ENCODE data around the gene POT1.

Gene POT1

DNA sequence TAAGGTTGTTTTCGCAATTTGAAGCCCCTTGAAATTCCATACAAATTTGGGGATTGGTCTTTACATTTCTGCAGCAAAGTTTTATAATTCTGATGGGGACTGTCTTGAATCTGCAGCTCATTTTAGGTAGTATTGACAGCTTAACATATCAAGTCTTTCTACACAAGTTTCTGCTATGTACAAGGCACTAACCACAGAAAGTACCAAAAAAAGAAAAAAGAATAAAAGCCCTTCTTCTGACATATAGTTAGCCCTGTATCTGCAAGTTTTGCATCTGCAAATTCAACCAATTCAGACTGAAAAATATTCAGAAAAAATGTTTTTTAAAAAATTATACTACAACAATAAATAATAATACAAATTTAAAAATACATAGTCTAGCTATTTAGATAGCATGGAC, 15.3 kb downstream of the POT1 start:
- DNase-seq, result no peak

DNA sequence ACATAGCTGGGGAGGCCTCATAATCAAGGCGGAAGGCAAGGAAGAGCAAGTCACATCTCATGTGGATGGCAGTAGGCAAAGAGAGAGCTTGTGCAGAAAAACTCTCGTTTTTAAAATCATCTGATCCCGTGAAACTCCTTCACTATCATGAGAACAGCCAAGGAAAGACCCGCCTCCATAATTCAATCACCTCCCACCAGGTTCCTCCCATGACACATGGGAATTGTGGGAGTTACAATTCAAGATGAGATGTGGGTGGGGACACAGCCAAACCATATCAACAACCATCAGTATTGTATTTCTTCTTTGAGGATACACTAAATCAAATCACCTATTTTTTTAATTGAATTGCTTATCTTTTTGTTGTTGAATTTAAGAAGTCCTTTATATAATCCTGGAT, 16.7 kb downstream of the POT1 start:
- no peak for DNase-seq

DNA sequence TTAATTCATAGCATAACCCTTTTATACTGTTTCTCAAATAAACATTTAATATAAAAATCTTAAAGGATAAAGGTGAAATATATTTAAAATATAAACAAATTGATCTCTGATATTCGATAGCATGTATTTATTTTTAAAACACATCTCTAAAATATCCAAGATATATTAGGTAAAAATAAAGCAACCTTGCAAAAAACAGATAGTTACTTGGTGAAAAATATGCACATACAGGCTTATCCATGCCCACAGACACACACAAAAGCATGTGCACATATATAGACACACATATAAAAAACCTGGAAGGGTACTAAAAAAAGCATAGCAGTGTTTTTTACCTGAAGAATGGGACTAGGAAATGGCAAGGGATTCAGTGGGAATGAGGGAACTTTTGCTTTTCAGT, 19.8 kb downstream of the POT1 start:
- no peak for DNase-seq

DNA sequence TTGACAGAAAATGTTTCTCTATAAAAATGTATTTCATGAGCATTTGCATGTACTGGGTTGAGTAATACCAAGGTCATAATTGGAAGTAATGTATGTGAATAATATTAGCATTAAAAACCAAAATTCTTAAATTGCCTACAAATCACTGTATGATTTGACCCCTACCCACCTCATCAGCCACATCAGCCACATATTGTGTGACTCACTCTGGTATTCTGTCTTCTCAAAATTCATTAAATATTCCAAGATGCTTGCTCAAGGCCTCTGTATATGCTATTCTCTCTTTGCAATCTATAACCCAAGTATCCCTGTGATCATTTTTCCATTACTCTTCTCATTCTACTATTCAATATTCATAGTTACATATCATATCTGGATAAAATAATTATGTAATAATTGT, 21.4 kb downstream of the POT1 start:
- no peak for DNase-seq

DNA sequence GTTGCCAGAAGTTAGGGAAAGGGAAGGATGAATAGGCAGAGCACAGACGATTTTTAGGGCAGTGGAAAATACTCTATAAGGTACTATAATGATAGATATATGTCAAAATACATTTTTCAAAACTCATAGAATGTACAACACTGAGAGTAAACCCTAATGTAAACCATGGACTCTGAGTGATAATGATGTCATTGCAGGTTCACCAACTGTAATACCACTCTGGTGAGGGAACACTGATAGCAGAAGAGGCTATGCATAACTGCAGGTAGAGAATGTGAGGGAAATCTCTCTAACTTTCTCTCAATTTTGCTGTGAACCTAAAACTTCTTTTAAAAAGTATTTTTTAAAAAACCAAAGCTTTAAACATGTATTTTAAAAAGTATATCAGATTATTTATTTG, 22.1 kb downstream of the POT1 start:
- no peak for DNase-seq

DNA sequence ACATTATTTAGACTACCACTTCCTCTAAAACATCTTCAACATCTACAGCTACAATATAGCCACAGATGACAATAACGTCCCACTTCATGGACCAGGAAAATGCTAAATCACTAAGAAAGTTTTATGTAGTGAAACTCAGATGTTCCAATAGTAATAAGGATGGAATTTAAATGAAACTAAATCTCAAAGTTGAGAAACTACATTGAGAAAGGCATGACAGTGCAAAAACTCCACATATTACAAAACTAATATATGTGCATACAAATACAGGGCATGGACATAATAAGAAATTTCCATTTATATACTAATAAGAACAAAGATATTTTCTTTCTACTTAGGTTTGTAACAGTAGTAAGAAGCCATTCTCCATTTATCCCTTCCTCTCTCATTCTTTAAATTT, 31.1 kb downstream of the POT1 start:
- no peak for DNase-seq

DNA sequence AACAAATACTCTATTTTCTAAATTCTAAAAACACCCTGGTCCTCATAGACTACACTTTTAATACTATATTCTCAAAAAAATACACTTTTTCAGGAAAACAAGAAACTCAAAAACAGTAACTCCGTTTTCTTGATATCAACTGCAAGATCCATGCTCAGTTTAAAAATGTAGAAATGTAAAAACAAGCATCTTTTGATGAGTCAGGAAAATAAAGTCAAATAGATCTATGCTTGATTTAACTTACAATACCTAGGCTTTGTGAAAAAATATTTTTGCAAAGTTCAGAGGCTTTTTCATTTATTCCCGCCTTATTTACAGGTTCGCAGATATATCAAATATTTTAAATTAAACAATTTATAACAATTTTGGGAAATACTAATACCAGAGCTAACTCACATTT, 33.6 kb downstream of the POT1 start:
- no peak for DNase-seq

DNA sequence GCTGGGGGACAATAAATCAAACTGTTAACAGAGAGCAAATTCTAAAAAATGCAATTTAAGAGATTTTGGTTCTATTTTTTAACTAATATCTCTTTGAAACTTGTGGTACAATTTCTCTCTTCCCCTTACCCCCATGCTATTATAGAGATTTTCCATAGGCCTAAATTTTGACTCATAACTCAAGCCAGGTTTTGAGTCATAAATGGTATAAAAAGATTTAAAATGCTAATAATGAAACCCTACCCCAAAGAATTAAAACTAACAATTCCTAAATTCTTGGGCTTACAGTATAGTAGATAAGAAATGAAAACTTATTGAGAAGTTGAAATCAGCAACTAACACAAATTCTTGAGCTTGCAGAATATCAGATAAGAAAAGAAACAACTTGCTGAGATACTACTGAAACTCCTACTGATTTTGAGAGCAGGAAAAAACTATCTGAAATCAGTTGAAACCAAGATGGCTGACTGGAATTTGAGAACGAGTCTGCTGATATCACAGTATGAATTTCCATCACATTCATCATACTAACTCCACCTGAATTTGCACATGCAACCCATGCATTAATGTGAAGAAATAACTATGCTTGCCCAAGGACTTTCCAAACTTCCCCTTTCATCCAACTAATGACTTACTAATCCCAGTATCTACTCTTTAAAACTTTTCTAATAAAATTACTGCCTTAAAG, 36.3 kb downstream of the POT1 start:
- no peak for DNase-seq

DNA sequence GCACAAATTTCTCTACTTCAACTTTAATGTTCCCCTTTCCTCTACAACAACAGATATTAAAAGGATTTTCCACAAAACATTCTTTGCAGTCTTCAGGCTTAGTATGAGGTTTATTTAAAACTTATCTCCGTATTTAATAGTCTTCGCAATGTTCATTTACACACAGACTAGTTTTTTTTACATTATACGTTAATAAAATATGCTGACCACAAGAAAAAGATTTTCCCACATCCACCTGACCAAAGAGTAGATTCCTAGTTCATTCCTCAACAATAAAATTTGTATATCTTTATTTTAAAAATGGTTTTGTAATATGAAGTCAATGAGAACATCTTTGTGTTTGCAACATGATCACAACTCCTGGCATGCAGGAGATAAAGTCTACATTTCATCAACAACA, 42.4 kb downstream of the POT1 start:
- DNase-seq, result no peak

DNA sequence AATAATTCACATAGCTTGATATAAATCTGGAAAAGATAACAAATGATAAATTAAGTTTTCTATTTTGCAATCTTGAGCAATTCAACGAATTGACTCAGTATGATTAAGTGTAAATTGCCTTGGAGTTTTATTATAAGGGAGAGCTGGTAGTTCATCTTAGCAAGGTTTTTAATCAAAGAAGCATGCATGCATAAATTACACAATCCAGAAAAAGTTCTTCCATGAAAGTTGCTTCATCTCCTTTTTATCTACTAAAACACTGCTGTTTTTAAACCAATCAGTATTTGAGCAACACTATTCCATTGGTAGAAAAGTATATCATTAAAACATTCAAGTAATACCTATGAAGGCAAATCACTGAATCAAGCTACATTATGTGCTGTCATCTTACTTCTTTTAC, 47.6 kb downstream of the POT1 start:
- no peak for DNase-seq

DNA sequence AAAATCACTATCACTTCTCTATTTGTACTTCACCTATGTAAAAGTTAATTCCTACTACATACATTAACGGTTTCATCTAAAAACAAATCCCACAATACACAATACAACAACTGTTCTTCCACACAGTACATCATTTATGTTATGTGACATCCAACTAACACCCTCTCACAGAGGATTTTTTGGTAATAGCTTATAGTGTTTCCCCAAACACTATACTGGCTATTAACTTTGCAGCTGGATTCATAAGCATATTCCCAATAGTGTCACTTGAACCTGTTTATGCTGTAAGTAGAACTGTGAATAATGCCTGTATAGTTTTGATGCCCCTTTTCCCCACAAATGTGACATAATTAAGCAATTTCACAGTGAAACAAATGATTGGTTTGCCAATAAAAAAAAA, 49.9 kb downstream of the POT1 start:
- no peak for DNase-seq

DNA sequence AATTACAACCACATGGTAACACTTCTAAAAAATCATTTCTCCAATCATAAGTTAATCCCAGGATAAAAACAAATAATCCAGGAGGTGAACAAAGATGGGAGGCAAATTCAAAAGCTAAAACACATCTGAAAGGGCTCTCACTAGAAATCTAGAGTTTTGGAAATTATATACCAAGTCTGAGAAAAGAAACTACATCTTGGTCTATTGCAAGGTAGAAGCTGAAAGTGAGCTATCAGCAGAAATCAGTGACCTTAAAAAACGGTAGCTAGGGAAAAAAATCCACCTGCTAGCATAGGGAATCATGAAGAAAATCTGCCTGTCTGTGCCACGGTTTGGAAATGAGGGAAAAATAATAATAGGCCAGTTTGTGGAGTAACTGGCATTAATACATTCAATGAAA, 50.5 kb downstream of the POT1 start:
- DNase-seq, result no peak

DNA sequence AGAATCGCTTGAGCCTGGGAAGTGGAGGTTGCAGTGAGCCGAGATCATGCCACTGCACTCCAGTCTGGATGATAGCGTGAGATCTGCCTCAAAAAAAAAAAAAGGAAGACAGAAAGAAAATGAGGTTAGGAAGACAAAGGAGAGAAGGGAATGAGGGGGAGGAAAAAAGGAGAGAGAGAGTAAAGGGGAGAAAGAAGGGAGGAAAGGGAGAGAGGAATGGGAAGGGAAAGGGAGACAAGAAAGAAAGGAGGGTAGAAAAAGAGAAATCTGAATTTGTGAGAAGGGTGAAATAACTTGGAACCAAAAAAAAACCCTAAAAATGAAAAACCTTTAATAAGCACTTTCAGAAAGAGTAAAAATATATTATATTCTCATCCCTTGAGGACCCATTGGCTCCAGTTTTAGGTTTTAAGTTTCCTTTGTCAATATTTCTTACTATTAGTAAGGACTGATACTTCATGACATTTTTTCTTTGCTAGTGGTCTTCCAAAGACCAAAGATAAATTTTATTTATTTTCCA, 54.9 kb downstream of the POT1 start:
- no peak for DNase-seq

DNA sequence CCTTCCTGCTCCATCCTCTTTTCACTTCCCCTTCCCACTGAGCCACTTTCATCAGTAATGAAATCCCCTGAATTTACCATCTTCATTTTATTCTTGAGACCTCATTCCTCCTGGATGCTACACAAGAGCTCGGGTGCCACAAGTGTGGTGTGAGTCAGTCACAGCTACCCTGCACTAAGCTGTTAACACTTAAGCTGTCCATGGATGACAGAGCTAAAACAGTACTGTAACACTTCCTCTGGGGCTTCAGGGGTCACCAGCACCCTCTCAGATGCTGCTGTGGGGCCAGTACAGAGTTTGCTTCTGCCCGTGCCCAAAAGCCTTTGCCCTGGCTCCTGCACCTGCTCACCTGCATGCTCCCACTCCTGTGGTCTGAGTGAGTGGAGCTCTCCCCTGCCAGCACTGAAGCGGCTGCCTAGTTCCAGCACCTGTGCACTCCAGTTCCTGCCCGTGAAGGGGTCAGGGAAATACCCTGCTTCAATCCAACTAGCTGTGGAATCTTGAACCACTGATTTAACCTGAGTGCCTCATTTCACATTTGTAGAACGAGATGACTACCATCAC, 71.9 kb downstream of the POT1 start:
- DNase-seq, result no peak

DNA sequence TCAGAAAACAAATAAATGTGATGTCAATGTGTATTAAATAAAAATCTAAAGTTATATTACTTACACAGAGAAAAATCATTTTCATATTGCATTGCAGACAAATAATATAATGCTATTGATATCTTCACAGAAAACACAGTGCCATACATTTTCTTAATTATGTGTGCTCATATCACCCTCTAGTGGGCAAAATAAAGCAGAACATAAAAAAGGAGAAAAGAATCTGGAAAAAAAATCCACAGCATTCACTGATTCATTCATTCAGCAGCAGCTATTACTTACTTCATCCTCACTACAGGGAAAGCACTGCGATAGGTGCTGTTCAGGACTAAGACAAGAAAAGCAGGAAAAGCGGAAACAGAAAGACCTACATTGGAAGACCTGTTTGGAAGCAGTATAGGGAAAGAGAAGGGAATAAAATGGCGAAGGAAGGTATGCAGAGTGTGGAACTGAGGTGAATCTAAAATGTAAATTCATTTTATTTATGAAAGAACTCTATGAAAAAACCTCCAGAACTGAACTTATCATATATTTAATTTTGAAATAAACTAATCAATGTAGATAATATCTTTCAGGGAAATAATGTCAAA, 73.2 kb downstream of the POT1 start:
- DNase-seq, result peak in 1 of 56 donors; percentile 11

DNA sequence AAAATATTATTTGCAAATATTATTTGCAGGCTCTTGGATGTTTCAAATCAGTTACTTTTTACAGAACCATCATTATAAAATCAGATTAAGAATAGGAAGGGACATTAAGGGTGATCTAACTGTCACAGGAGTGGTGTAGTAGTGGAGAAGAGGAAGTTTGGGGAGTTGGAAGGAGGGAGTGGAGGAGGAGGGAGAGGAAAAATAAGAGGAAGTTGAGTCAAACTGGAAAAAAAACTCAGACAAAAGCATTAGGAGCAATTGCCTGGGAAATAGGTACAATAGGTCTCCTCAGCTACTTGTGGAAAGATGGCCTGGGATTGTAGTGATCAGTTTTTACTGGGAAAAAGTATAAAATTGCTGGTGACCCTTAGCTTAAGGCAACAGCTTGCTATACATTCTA, 86.3 kb downstream of the POT1 start:
- DNase-seq, result no peak

DNA sequence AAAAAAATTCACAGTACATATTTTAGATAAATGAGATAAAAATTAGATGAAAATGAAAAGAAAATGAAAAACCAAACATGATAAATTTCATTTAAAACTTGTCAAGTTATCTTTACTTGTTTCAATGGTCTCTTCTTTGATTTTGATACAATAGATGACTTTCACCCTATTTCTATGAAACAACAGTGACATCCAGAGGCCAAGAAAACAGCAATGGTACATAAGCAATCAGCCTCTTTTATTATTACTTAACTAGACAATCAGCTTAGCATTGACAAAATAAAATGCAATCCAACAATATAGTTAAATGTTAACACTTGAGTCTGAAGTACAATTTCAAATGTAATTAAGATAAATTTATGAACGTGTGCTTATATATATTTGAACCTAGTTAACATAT, 89.2 kb downstream of the POT1 start:
- DNase-seq, result peak in 1 of 56 donors; percentile 4

DNA sequence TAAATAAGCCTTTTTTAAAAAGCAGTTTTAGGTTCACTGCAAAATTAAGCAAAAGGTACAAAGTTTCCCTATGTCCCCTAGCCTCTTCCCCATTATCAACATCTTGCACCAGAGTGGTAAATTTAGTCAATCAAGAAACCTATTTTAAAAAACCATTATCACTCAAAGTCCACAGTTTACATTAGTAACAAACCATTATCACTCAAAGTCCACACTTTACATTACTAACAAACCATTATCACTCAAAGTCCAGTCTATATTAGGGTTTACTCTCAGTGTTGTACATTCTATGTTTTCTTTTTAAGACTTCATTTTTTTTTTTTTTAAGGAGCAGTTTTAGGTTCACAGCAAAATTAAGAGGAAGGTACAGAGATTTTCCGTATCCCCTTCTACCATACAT, 89.9 kb downstream of the POT1 start:
- no peak for DNase-seq

DNA sequence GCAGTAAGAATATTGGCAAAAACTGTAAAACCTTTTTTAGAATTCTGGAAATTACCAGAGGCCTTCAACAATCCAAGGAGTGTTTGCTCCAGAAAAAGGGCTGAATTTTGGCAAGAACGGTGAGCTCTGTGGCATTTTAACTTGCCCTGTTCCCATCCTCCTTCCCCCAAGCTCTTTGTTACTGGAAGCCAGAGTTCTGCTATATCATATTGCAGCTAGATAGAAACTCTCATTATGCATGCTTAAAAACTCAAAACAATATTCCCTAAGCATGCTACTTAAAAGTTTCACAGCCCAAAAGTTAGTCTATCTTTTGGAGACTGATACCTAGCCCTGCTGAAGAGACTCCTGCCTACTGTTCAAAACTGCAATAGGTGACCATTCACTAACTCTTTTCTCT, 93.5 kb downstream of the POT1 start:
- DNase-seq, result no peak

DNA sequence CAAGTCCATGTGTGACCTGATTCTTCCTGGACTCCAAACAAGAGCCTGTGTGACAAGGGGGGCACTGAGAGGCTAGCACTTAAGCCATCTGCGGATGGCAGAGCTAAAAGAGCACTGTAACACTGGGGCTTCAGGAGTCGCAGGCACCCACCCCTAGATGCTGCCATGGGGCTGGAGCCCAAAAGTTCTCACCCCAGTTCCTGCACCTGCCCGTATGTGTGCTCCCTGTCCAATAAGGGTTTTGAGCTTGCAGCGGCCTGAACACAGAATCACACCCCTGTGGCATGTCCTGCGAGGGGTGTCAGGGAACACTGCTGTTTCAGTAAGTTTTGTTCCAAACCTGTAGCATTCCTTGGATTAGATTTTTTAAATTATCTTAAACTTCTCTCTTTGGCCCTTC, 110.8 kb downstream of the POT1 start:
- DNase-seq, result no peak

DNA sequence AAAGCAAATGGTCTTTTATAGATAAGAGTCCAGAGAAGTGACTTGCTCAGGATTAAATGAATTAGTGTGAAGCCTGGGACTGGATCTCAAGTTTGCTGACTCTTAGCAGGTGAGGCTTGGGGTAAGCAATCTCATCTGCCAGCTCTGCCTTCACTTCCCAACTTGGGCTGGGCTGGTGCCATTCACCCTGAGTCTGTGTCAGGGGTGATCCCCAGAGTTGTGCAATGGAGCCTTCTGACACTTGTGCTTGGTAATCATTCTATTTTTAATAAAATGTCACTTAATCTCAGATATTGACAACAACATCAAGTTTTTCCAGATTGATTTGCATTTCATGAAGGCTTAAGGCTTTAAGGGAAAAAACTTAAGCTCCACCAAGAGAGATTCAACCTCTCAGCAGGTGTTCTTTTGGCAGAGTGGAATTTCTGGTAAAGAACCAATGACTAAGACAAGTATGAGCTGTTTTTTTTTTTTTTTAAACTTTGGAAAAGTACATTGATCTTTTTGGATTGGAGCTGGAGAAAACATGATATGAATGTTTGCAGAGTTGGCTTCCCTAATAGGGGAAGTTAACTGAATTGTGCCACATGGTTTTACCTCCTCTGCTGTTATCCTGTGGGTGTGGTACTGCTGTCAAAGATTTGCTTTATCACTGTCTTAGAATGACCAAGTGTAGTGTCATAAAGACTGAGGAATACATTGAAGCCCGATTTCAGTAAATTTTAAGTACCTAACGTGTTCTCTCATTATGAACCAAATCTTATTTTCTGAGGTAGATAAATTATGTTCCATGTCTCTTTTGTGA, 115.4 kb downstream of the POT1 start:
- DNase-seq, result no peak

DNA sequence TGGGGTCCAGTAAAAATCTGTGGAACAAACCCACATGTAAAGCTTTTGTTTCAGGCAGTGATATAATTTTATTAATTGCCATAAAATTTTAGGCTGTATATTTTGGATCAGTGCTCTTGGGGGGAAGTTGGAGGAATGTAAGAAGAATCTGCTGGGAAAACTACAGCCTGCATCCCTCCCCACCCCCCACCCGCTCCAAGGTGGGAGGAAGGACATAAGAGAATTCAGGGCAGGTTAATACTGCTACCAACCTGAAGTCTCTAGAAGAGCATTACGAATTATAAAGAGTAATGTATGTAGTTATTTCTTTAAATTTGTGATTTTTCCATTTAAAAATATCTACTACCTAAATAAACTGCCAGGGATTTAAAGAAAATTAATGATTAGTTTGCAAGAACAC, 116.9 kb downstream of the POT1 start:
- DNase-seq, result no peak
